ENCODE data around the gene RASIP1.
A peak's percentile ranks its signal among the peaks of the same experiment; 100 is the strongest.
"Not testable (repeated sequence)": the region's sequence is repeated elsewhere in the genome, so short reads cannot be mapped to it uniquely, and the experiment has no call there.

Gene RASIP1

GRCh38 chr19:48768994-48769713 is 28.7 kb upstream of the RASIP1 start:
- Histone ChIP-seq H2AFZ (ENCODE audit: low read depth, low read length) (no peak overlapping the region), H3K4me3 (ENCODE audit: low read length) (no peak overlapping the region), H3K27me3 (ENCODE audit: insufficient read depth, low read length) (peaks cover 3% of the 10 kb centered on the region), H3K4me1 (ENCODE audit: insufficient read depth, low read length) (no peaks in the 10 kb centered on the region), H3K9me3 (ENCODE audit: low read length) (no peaks in the 10 kb centered on the region), H3K36me3 (ENCODE audit: insufficient read depth, low read length) (no peaks in the 10 kb centered on the region)

DNA sequence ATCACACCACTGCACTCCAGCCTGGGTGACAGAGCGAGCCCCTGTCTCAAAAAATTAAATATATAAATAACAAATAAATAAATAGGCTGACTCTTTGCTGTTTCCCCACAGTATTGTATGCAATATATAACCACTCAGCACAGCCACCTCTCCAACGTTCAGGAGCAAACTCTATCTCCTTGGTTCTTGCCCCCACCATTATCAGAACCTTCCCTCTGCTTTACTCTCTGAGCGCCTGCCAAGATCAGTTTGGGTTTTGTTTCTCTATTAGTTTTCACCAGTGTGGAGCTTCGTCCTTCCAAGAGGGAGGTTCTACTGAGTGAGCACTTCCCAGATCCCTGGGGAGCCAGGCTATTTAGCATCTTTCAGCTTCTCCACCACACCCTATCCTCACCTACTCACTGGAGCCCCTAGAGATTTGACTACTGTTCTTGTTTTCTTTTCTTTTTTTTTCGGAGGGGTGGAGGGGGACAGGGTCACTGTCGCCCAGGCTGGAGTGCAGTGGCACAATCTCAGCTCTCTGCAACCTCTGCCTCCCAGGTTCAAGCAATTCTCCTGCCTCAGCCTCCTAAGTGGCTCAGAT is 27.9 kb upstream of the RASIP1 start:
- not testable (repeated sequence) for H3K4me1 ChIP-seq (ENCODE audit: insufficient read depth, low read length); H2AFZ ChIP-seq (ENCODE audit: low read depth, low read length); H3K27me3 ChIP-seq (ENCODE audit: insufficient read depth, low read length); H3K4me3 ChIP-seq (ENCODE audit: low read length); H3K36me3 ChIP-seq (ENCODE audit: insufficient read depth, low read length); H3K9me3 ChIP-seq (ENCODE audit: low read length)

DNA sequence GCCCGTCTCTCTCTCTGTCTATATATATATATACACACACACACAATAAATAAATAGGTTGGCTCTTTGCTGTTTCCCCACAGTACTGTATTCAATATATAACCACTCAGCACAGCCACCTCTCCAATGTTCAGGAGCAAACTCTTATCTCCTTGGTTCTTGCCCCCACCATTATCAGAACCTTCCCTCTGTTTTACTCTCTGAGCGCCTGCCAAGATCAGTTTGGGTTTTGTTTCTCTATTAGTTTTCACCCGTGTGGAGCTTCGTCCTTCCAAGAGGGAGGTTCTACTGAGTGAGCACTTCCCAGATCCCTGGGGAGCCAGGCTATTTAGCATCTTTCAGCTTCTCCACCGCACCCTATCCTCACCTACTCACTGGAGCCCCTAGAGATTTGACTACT is 25.4 kb upstream of the RASIP1 start:
- not testable (repeated sequence) for H2AFZ ChIP-seq (ENCODE audit: low read depth, low read length); H3K4me3 ChIP-seq (ENCODE audit: low read length); H3K9me3 ChIP-seq (ENCODE audit: low read length); H3K4me1 ChIP-seq (ENCODE audit: insufficient read depth, low read length); H3K36me3 ChIP-seq (ENCODE audit: insufficient read depth, low read length)
- H3K27me3 ChIP-seq (ENCODE audit: insufficient read depth, low read length) = peaks cover 14% of the 10 kb centered on the region

GRCh38 chr19:48760504-48761205 is 20.2 kb upstream of the RASIP1 start:
- no peaks in the 10 kb centered on the region for H3K36me3 ChIP-seq (ENCODE audit: insufficient read depth, low read length)
- H3K4me3 ChIP-seq (ENCODE audit: low read length) = no peak overlapping the region
- no peak overlapping the region for H2AFZ ChIP-seq (ENCODE audit: low read depth, low read length)
- peaks cover 25% of the 10 kb centered on the region for H3K27me3 ChIP-seq (ENCODE audit: insufficient read depth, low read length)
- H3K9me3 ChIP-seq (ENCODE audit: low read length) = no peaks in the 10 kb centered on the region
- H3K4me1 ChIP-seq (ENCODE audit: insufficient read depth, low read length) = no peaks in the 10 kb centered on the region

GRCh38 chr19:48757741-48758144 is 17.3 kb upstream of the RASIP1 start:
- peaks cover 2% of the 10 kb centered on the region for H3K9me3 ChIP-seq (ENCODE audit: low read length)
- no peak overlapping the region for H2AFZ ChIP-seq (ENCODE audit: low read depth, low read length)
- H3K36me3 ChIP-seq (ENCODE audit: insufficient read depth, low read length) = no peaks in the 10 kb centered on the region
- peaks cover 43% of the 10 kb centered on the region for H3K27me3 ChIP-seq (ENCODE audit: insufficient read depth, low read length)
- H3K4me3 ChIP-seq (ENCODE audit: low read length) = no peak overlapping the region
- peaks cover 4% of the 10 kb centered on the region for H3K4me1 ChIP-seq (ENCODE audit: insufficient read depth, low read length)

DNA sequence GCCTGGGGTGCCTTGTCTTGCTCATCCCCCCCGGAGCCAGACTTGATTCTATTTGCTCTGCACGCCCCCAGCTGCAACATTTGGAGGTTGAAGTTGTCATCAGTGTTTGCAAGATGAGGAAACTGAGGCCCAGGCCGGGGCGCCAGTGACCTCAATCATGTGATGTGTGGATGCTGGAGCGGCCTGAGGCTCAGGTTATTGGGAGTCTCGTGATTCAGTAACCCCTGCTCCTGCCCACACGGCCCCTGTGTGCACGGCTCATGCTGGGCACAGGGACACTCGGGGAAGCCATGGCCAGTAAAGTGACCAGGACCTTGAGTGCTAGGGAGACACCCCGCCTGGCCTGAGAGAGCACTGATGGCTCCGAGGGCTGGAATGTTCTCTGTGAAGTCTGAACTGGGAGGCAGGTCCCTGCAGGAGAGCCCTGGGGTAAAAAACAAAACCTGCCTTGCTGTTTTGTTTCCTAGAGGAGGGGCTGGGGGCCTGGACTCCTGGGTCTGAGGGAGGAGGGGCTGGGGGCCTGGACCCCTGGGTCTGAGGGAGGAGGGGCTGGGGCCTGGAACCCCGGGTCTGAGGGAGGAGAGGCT is 16.8 kb upstream of the RASIP1 start:
- Histone ChIP-seq H3K9me3 (ENCODE audit: low read length) (peaks cover 2% of the 10 kb centered on the region), H3K4me3 (ENCODE audit: low read length) (no peak overlapping the region), H3K27me3 (ENCODE audit: insufficient read depth, low read length) (peaks cover 43% of the 10 kb centered on the region), H3K4me1 (ENCODE audit: insufficient read depth, low read length) (peaks cover 9% of the 10 kb centered on the region), H3K36me3 (ENCODE audit: insufficient read depth, low read length) (no peaks in the 10 kb centered on the region), H2AFZ (ENCODE audit: low read depth, low read length) (no peak overlapping the region)

- H3K4me1 ChIP-seq (ENCODE audit: insufficient read depth, low read length) = peaks cover 10% of the 10 kb centered on the region
- peaks cover 43% of the 10 kb centered on the region for H3K27me3 ChIP-seq (ENCODE audit: insufficient read depth, low read length)
- H2AFZ ChIP-seq (ENCODE audit: low read depth, low read length) = no peak overlapping the region
- H3K4me3 ChIP-seq (ENCODE audit: low read length) = no peak overlapping the region
- peaks cover 2% of the 10 kb centered on the region for H3K9me3 ChIP-seq (ENCODE audit: low read length)
- H3K36me3 ChIP-seq (ENCODE audit: insufficient read depth, low read length) = no peaks in the 10 kb centered on the region
Observed at GRCh38 chr19:48756686-48757085, 16.3 kb upstream of the RASIP1 start.

DNA sequence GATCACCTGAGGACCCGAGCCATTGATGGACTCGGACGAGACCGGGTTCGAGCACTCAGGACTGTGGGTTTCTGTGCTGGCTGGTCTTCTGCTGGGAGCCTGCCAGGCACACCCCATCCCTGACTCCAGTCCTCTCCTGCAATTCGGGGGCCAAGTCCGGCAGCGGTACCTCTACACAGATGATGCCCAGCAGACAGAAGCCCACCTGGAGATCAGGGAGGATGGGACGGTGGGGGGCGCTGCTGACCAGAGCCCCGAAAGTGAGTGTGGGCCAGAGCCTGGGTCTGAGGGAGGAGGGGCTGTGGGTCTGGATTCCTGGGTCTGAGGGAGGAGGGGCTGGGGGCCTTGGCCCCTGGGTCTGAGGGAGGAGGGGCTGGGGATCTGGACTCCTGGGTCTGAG is 15.8 kb upstream of the RASIP1 start:
- Histone ChIP-seq H3K9me3 (ENCODE audit: low read length) (peaks cover 2% of the 10 kb centered on the region), H3K27me3 (ENCODE audit: insufficient read depth, low read length) (peaks cover 46% of the 10 kb centered on the region), H2AFZ (ENCODE audit: low read depth, low read length) (no peak overlapping the region), H3K36me3 (ENCODE audit: insufficient read depth, low read length) (no peaks in the 10 kb centered on the region), H3K4me1 (ENCODE audit: insufficient read depth, low read length) (peaks cover 10% of the 10 kb centered on the region), H3K4me3 (ENCODE audit: low read length) (no peak overlapping the region)

DNA sequence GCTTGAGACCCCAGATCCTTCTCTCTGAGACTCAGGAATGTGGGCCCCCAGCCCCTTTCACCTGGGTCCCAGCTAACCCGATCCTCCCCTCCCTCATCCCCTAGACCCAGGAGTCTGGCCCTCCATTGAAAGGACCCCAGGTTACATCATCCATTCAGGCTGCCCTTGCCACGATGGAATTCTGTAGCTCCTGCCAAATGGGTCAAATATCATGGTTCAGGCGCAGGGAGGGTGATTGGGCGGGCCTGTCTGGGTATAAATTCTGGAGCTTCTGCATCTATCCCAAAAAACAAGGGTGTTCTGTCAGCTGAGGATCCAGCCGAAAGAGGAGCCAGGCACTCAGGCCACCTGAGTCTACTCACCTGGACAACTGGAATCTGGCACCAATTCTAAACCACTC is 15.4 kb upstream of the RASIP1 start:
- H3K4me3 ChIP-seq (ENCODE audit: low read length) = no peak overlapping the region
- H2AFZ ChIP-seq (ENCODE audit: low read depth, low read length) = no peak overlapping the region
- no peaks in the 10 kb centered on the region for H3K36me3 ChIP-seq (ENCODE audit: insufficient read depth, low read length)
- peaks cover 10% of the 10 kb centered on the region for H3K4me1 ChIP-seq (ENCODE audit: insufficient read depth, low read length)
- H3K27me3 ChIP-seq (ENCODE audit: insufficient read depth, low read length) = peaks cover 49% of the 10 kb centered on the region
- peaks cover 2% of the 10 kb centered on the region for H3K9me3 ChIP-seq (ENCODE audit: low read length)

DNA sequence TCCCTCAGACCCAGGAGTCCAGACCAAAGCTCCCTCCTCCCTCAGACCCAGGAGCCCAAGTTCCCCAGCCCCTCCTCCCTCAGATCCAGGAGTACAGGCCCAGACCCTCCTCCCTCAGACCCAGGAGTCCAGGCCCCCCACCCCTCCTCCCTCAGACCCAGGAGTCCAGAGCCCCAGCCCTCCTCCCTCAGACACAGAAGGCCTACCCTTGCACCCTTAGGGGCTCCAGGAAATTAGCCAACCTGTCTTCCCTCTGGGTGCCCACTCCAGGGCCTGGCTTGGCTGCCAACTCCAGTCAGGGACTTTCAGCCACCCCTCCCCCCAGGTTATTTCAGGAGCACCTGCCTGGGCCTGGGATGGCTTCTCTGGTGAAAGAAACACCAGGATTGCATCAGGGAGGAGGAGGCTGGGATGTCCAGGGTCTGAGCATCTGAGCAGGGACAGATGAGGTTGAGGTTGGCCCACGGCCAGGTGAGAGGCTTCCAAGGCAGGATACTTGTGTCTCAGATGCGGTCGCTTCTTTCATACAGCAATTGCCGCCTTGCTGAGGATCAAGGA is 14.8 kb upstream of the RASIP1 start, which contains the start of gene FGF21:
Gene FGF21 (plus strand): TSS at position 441 of the 558 bp plus-strand sequence. CDS start 713 bp downstream, outside the sequence.
- no peak within 1 kb of the TSS for H2AFZ ChIP-seq (ENCODE audit: low read depth, low read length)
- H3K9me3 ChIP-seq (ENCODE audit: low read length) = peaks cover 2% of the 10 kb centered on the region
- H3K27me3 ChIP-seq (ENCODE audit: insufficient read depth, low read length) = peaks cover 51% of the 10 kb centered on the region
- no peaks in the 10 kb centered on the region for H3K36me3 ChIP-seq (ENCODE audit: insufficient read depth, low read length)
- H3K4me1 ChIP-seq (ENCODE audit: insufficient read depth, low read length) = peaks cover 10% of the 10 kb centered on the region
- no peak within 1 kb of the TSS for H3K4me3 ChIP-seq (ENCODE audit: low read length)

- H3K27me3 ChIP-seq (ENCODE audit: insufficient read depth, low read length) = peaks cover 60% of the 10 kb centered on the region
Observed at GRCh38 chr19:48752496-48753365, 12.3 kb upstream of the RASIP1 start, which contains the start of gene FUT1. Gene FUT1, minus strand, starts transcription at chr19:48752641. Its CDS starts 1,360 bp downstream, at chr19:48751281.

DNA sequence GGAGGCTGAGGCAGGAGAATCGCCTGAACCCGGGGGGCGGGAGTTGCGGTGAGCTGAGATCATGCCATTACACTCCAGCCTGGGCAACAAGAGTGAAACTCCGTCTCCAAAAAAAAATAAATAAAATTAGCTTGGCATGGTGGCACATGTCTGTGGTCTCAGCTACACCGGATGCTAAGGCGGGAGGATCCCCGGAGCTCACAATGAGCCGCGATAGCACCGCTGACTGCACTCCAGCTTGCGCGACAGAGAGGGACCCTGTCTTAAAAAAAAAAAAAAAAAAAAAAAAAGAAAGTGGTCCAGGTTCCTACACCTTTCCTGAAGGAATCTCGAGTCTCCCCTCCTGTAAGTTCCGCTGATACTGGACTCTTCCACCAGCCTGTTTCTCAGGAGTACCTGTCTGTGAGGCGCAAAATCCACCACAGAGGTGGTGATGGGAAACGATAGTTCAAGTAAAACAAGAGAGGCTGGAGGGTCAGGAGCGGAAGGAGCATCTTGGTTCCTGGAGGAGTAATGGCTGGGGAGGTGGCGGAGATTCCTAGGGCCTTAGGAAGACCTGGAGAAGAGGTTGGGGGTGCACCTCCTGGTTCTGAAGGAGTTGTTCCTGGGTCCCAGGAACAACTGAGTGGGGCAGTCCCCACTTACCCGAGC is 11.6 kb upstream of the RASIP1 start:
- H3K9me3 ChIP-seq (ENCODE audit: low read length) = peaks cover 2% of the 10 kb centered on the region
- no peaks in the 10 kb centered on the region for H3K36me3 ChIP-seq (ENCODE audit: insufficient read depth, low read length)
- peaks cover 10% of the 10 kb centered on the region for H3K4me1 ChIP-seq (ENCODE audit: insufficient read depth, low read length)
- no peak overlapping the region for H3K4me3 ChIP-seq (ENCODE audit: low read length)
- H2AFZ ChIP-seq (ENCODE audit: low read depth, low read length) = peak overlapping the region; percentile 73
- H3K27me3 ChIP-seq (ENCODE audit: insufficient read depth, low read length) = peaks cover 60% of the 10 kb centered on the region

More at GRCh38 chr19:48752496-48753365, 12.3 kb upstream of the RASIP1 start, which contains the start of gene FUT1:
- peak within 1 kb of the TSS; percentile 73 for H2AFZ ChIP-seq (ENCODE audit: low read depth, low read length)
- H3K4me3 ChIP-seq (ENCODE audit: low read length) = peak within 1 kb of the TSS; percentile 12
- H3K9me3 ChIP-seq (ENCODE audit: low read length) = peaks cover 2% of the 10 kb centered on the region
- peaks cover 10% of the 10 kb centered on the region for H3K4me1 ChIP-seq (ENCODE audit: insufficient read depth, low read length)
- H3K36me3 ChIP-seq (ENCODE audit: insufficient read depth, low read length) = no peaks in the 10 kb centered on the region
